ENCODE data around the gene DLX3.

Gene DLX3

DNA sequence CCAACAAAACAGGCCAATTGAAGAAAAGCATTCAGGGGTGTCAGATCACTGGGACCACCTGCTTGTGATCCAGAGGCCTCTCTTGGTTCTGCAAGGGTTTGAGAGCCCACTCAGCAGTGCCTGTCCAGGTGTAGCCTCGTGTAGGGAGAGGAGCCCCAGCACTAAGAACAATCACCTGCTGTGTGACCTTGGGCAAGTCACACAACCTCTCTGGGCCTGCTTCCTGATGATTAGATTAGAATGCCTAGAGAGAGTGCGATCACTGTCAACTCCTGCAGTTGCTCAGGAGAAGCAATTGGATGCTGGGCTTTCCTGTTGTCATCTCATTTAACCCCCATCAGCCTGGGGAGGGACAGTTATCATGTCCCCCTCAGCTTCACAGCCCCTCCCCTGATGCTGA lies 10.2 kb downstream of the DLX3 start:
- TF ChIP-seq, protein P1, sequence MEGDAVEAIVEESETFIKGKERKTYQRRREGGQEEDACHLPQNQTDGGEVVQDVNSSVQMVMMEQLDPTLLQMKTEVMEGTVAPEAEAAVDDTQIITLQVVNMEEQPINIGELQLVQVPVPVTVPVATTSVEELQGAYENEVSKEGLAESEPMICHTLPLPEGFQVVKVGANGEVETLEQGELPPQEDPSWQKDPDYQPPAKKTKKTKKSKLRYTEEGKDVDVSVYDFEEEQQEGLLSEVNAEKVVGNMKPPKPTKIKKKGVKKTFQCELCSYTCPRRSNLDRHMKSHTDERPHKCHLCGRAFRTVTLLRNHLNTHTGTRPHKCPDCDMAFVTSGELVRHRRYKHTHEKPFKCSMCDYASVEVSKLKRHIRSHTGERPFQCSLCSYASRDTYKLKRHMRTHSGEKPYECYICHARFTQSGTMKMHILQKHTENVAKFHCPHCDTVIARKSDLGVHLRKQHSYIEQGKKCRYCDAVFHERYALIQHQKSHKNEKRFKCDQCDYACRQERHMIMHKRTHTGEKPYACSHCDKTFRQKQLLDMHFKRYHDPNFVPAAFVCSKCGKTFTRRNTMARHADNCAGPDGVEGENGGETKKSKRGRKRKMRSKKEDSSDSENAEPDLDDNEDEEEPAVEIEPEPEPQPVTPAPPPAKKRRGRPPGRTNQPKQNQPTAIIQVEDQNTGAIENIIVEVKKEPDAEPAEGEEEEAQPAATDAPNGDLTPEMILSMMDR (IDR thresholded peaks at IDR 0.05; ENCODE audit: low read depth, low read length, missing control alignments) = no peak
- in situ Hi-C loops (cut with HindIII; ENCODE audit: low pct_ligation_motif_present, low sequenced_read_pairs) = no loop called here
- H3K27me3 ChIP-seq (replicated peaks) = peaks cover 45% of the 10 kb centered on the region
- no peak overlapping the region for H3K27ac ChIP-seq
- no peak overlapping the region for H3K4me3 ChIP-seq (ENCODE audit: low read depth, low read length)
- no peak for DNase-seq
- H3K36me3 ChIP-seq (replicated peaks) = no peaks in the 10 kb centered on the region

DNA sequence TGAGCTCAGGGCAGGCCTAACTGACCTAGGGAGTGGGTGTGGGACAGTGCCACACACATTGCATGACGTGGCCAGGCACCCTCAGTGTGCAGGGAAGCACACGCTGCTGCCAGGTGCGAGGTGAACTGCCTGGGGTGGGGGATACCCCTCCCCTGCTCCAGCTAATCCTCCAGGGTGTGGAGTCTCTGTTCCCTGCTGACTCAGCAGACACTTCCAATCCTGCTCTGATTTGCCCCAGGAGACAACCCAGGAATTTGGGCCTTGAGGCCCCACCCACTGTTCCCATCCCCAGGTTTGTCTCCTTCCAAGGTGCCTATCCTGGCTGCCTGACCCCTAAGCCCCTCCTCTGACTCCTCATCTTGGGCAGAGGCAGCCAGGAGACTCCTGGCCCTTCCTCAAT lies 10.7 kb downstream of the DLX3 start:
- Histone ChIP-seq H3K27me3 (replicated peaks) (peaks cover 40% of the 10 kb centered on the region), H3K27ac (no peak overlapping the region), H3K36me3 (replicated peaks) (no peaks in the 10 kb centered on the region), H3K4me3 (ENCODE audit: low read depth, low read length) (no peak overlapping the region)
- TF ChIP-seq, protein P1 (IDR thresholded peaks at IDR 0.05; ENCODE audit: low read depth, low read length, missing control alignments) = no peak
- no peak for DNase-seq
- in situ Hi-C loops (cut with HindIII; ENCODE audit: low pct_ligation_motif_present, low sequenced_read_pairs) = no loop called here

DNA sequence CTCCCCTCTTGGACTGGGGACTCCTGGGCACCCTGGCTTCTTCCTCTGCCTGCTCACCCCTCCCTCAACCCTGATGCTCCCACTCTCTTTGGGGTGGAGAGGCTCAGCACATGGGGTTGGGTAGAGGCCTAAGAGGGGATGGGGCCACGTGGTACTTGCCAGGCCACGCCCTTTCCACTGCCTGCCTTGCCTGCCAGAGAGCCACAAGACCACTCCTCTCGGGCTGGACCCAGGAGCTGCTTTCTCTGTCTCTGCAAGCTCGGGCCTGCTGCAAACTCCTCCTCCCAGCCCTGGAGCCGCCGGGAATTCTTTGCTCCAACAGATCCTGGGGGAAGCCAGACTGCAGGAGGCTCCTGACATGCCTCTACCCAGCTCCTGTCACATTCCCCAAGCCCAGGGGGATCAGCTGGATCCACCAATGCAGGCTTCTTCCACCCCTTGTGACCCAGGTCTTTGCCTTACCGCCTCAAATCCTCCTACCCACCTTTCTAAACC lies 14.3 kb downstream of the DLX3 start:
- H3K27ac ChIP-seq = no peak overlapping the region
- in situ Hi-C loops (cut with HindIII; ENCODE audit: low pct_ligation_motif_present, low sequenced_read_pairs) = no loop called here
- H3K4me3 ChIP-seq (ENCODE audit: low read depth, low read length) = no peak overlapping the region
- TF ChIP-seq, protein P1 (IDR thresholded peaks at IDR 0.05; ENCODE audit: low read depth, low read length, missing control alignments) = no peak
- no peak for DNase-seq
- H3K27me3 ChIP-seq (replicated peaks) = peaks cover 39% of the 10 kb centered on the region
- H3K36me3 ChIP-seq (replicated peaks) = no peaks in the 10 kb centered on the region

DNA sequence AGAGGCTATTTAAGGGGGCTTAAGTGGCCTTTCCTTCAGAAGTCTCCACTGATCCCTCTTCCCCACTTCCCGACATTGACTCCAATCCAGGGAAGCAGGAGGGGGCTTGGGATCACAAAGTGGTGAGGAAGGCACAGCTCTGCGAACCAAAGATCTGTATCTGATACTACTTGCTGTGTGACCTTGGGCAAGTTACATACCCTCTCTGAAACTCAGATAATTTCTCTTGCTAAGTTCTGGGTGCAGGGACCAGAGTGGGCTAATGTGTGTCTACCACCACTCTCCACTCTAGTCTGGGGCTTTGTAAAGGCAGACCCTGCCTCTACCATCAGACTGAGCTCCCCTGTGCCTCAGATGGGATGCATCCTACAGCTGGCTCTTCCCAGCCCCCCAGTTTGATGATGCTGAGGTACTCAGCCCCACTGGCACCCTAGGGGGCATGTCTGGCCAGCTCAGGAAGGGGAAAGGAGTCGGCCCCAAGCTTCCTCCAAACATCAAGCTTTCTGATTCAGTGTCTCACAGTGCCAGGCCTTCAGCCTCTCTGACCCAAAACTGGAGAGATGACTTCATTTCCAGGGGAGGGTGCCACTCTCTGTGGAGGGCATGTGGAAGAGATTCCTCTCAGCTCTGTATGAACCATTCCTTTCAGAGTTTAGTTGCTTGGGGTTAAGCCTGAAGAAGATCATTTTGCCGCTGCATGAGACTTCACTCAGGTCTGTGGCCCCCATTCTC lies 15.1 kb downstream of the DLX3 start:
- H3K27ac ChIP-seq = no peak overlapping the region

DNA sequence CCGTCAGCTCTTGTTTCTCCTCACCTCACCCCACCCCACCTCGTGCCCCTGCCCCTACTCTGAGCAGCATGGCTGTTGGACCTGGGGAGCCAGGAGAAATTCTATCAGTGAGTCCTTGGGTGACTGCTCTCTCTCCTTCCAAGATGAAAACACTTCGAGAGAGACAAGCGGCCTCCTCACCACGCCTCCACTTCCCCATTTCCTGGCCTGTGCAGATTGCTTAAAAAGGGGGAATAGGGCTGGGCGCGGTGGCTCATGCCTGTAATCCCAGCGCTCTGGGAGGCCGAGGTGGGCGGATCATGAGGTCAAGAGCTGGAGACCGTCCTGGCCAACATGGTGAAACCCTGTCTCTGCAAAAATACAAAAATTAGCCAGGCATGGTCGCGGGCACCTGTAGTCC lies 16.5 kb downstream of the DLX3 start:
- Histone ChIP-seq H3K27me3 (replicated peaks) (peaks cover 56% of the 10 kb centered on the region), H3K4me3 (ENCODE audit: low read depth, low read length) (no peak overlapping the region)
- in situ Hi-C loops (cut with HindIII; ENCODE audit: low pct_ligation_motif_present, low sequenced_read_pairs) = no loop called here

More for the DNA sequence above, 15.1 kb downstream of the DLX3 start:
- TF ChIP-seq, protein P1 (IDR thresholded peaks at IDR 0.05; ENCODE audit: low read depth, low read length, missing control alignments) = no peak
- Histone ChIP-seq H3K27me3 (replicated peaks) (peaks cover 43% of the 10 kb centered on the region), H3K4me3 (ENCODE audit: low read depth, low read length) (no peak overlapping the region), H3K36me3 (replicated peaks) (no peaks in the 10 kb centered on the region)
- in situ Hi-C loops (cut with HindIII; ENCODE audit: low pct_ligation_motif_present, low sequenced_read_pairs) = no loop called here
- no peak for DNase-seq

More for the DNA sequence above, 16.5 kb downstream of the DLX3 start:
- H3K36me3 ChIP-seq (replicated peaks) = no peaks in the 10 kb centered on the region
- H3K27ac ChIP-seq = no peak overlapping the region
- DNase-seq = no peak
- TF ChIP-seq, protein P1 (IDR thresholded peaks at IDR 0.05; ENCODE audit: low read depth, low read length, missing control alignments) = no peak
